Uterus (tissue), 2 donors: ENCODE results near the gene COL13A1.

Source experiments
- POLR2A ChIP-seq, 2 donors: fragments of 450-650 bp; IDR thresholded peaks; one replicate each; pipeline ENCODE4 v1.6.1; 2016; ENCODE audit warnings: antibody characterized with exemption in 2 of 2, mild to moderate bottlenecking in 1 of 2, moderate library complexity in 1 of 2
- TF ChIP-seq, protein P1 (sequence below), 4 experiments: fragments of 200-600 bp in 2 of 4; fragments of 450-650 bp in 2 of 4; sonication (generic) in 2 of 4; IDR thresholded peaks; one replicate each; pipeline ENCODE4 v1.5.1; 2016 to 2019; ENCODE audit warnings: antibody characterized with exemption in 4 of 4, mild to moderate bottlenecking in 2 of 4, moderate library complexity in 1 of 4

DNA sequence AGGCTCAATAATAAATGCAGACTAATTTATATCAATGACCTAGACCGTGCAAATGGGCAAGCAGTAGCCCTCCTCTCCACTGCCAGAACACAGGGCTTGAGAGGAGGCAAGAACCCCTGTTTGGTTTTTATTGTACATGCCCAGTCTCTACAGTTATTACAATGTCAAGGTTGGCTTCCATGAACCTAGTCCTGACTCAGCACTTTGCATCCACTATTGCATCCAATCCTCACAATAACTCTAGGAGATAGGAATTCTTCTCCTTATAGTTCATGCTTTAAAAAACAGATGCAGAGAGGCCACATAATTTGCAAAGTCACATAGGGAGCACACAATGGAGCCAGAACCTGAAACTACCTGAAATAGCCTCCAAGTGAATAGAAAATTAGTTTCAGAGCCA lies 7.0 kb upstream of the COL13A1 start:
- TF ChIP-seq, protein P1, sequence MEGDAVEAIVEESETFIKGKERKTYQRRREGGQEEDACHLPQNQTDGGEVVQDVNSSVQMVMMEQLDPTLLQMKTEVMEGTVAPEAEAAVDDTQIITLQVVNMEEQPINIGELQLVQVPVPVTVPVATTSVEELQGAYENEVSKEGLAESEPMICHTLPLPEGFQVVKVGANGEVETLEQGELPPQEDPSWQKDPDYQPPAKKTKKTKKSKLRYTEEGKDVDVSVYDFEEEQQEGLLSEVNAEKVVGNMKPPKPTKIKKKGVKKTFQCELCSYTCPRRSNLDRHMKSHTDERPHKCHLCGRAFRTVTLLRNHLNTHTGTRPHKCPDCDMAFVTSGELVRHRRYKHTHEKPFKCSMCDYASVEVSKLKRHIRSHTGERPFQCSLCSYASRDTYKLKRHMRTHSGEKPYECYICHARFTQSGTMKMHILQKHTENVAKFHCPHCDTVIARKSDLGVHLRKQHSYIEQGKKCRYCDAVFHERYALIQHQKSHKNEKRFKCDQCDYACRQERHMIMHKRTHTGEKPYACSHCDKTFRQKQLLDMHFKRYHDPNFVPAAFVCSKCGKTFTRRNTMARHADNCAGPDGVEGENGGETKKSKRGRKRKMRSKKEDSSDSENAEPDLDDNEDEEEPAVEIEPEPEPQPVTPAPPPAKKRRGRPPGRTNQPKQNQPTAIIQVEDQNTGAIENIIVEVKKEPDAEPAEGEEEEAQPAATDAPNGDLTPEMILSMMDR (IDR thresholded peaks at IDR 0.05): no peak
- TF ChIP-seq POLR2A (IDR thresholded peaks at IDR 0.05): no peak
